Measurements from ENCODE around the gene PTPN14. TPM values are rescaled to one million over a fixed set of nuclear protein-coding genes. Genes with fewer than 3 reads are reported as not detected.
A peak's percentile ranks its signal among the peaks of the same experiment; 100 is the strongest.

PTPN14 gene
- total RNA-seq, 1 experiment from 2014 or later: 76.4 TPM

GRCh38 chr1:214380986-214381695 is 170.3 kb downstream of the PTPN14 start:
- Histone ChIP-seq H3T11ph (ENCODE audit: low read length) (no peak overlapping the region), H2BK5ac (ENCODE audit: insufficient read length, low read length) (no peak overlapping the region), H3K79me2 (ENCODE audit: insufficient read depth, low read length) (no peaks in the 10 kb centered on the region), H3K14ac (ENCODE audit: insufficient read depth, low read length) (no peak overlapping the region), H3K4ac (ENCODE audit: low read depth, low read length) (no peak overlapping the region), H3K79me1 (ENCODE audit: insufficient read depth, low read depth, low read length, poor library complexity, severe bottlenecking) (peaks cover 4% of the 10 kb centered on the region), H3K23ac (ENCODE audit: insufficient read length, low read depth, low read length) (no peak overlapping the region), H3K23me2 (ENCODE audit: insufficient read length, low read depth, low read length, poor library complexity, severe bottlenecking) (no peaks in the 10 kb centered on the region), H4K5ac (ENCODE audit: insufficient read length, low read depth, low read length) (no peak overlapping the region), H3K18ac (ENCODE audit: insufficient read length, low read depth, low read length) (no peak overlapping the region), H4K91ac (ENCODE audit: insufficient read length, low read depth, low read length) (no peak overlapping the region), H2AK5ac (ENCODE audit: insufficient read length, low read length) (no peak overlapping the region), H3K9me3 (ENCODE audit: control insufficient read depth, low read depth, low read length) (no peaks in the 10 kb centered on the region), H4K8ac (replicated peaks; ENCODE audit: insufficient read length, low read depth, low read length) (no peak overlapping the region), H3K4me2 (ENCODE audit: insufficient read depth, insufficient read length, low read length) (no peak overlapping the region), H4K20me1 (ENCODE audit: control insufficient read depth, insufficient read depth, insufficient read length) (no peaks in the 10 kb centered on the region), H2BK15ac (ENCODE audit: low read depth, low read length) (no peak overlapping the region), H3K56ac (ENCODE audit: insufficient read length, low read depth, low read length) (no peak overlapping the region), H2BK12ac (ENCODE audit: insufficient read length, low read depth, low read length) (no peak overlapping the region), H3K27me3 (ENCODE audit: insufficient read depth, low read length) (no peaks in the 10 kb centered on the region), H3K9ac (ENCODE audit: extremely low read depth, insufficient read length, low read length) (no peak overlapping the region), H2BK120ac (ENCODE audit: low read depth, low read length, poor library complexity, severe bottlenecking) (no peak overlapping the region), H3K4me1 (ENCODE audit: insufficient read depth, low read length) (peaks cover 8% of the 10 kb centered on the region; the same call in 1 of the 2 replicates), H2AFZ (ENCODE audit: low read length) (no peak overlapping the region), H2BK20ac (ENCODE audit: low read depth, low read length, poor library complexity, severe bottlenecking) (no peak overlapping the region), H3K27ac (ENCODE audit: insufficient read length, low read depth, low read length) (no peak overlapping the region)
- Mint-ChIP-seq H3K27ac (peak overlapping the region in 2 of 3 experiments; percentile 31 to 81; a peak in 4 of 7 replicates), H3K27me3 (ENCODE audit: low read depth) (no peaks in the 10 kb centered on the region), H3K4me1 (peaks cover 28 to 32% of the 10 kb centered on the region in 2 experiments), H3K36me3 (ENCODE audit: insufficient read depth in 1 of 3, low read depth in 3 of 3) (peaks cover 21 to 71% (median 42%) of the 10 kb centered on the region in 3 experiments; a peak in 6 of 7 replicates), H3K9me3 (no peaks in the 10 kb centered on the region), H3K4me3 (no peak overlapping the region)
- no CpG with 5 or more reads among the region's 1 CpG for WGBS (ENCODE audit: extremely low coverage, insufficient read length, low lambda C conversion rate)
- DNase-seq: no peak
- no peak for TF ChIP-seq CTCF (conservative IDR thresholded peaks at IDR 0.05)
